DOHH2 (cell line): ENCODE data around the gene GPN1.
"Not testable (repeated sequence)": the region's sequence is repeated elsewhere in the genome, so short reads cannot be mapped to it uniquely, and the experiment has no call there.

ENCODE experiments used
- H3F3A ChIP-seq: fragments of 200-600 bp; sonication (generic), shearing (Covaris generic); 2 replicates; pipeline ENCODE4 v1.6.0; 2016; ENCODE audit warnings: antibody characterized with exemption, mild to moderate bottlenecking; ENCODE audit not compliant: control insufficient read depth, insufficient read depth
- H3K27ac ChIP-seq: fragments of 200-600 bp; sonication (generic); 2 replicates; pipeline ENCODE4 v1.5.1; 2014; ENCODE audit warnings: low read depth, mild to moderate bottlenecking, low read length, moderate library complexity
- H3K27me3 ChIP-seq: fragments of 200-600 bp; sonication (generic); 2 replicates; pipeline ENCODE4 v1.6.1; 2014; ENCODE audit warnings: mild to moderate bottlenecking, low read length, mixed read lengths; ENCODE audit not compliant: control insufficient read depth
- H3K36me3 ChIP-seq: fragments of 200-600 bp; sonication (generic); 2 replicates; pipeline ENCODE4 v1.6.1; 2014; ENCODE audit warnings: mild to moderate bottlenecking, low read length, moderate library complexity, mixed read lengths; ENCODE audit not compliant: control insufficient read depth
- H3K4me1 ChIP-seq: fragments of 200-600 bp; sonication (generic); 2 replicates; pipeline ENCODE4 v1.6.1; 2014; ENCODE audit warnings: mild to moderate bottlenecking, low read length, mixed read lengths; ENCODE audit not compliant: control insufficient read depth
- H3K4me2 ChIP-seq: fragments of 200-600 bp; sonication (generic); 2 replicates; pipeline ENCODE4 v1.6.0; 2014; ENCODE audit warnings: mild to moderate bottlenecking, low read length, moderate library complexity
- H3K4me3 ChIP-seq: fragments of 200-600 bp; sonication (generic); 2 replicates; pipeline ENCODE4 v1.5.1; 2014; ENCODE audit warnings: mild to moderate bottlenecking, low read length, mixed read lengths
- H3K79me2 ChIP-seq: fragments of 200-600 bp; sonication (generic); 2 replicates; pipeline ENCODE4 v1.6.1; 2014; ENCODE audit warnings: mild to moderate bottlenecking, low read length, mixed read lengths; ENCODE audit not compliant: control insufficient read depth
- H3K9me2 ChIP-seq: fragments of 200-600 bp; sonication (generic); replicated peaks from 2 replicates; pipeline ENCODE4 v1.6.1; 2014; ENCODE audit warnings: mild to moderate bottlenecking, low read length, mixed read lengths; ENCODE audit not compliant: control insufficient read depth
- H3K9me3 ChIP-seq: fragments of 200-600 bp; sonication (generic); 2 replicates; pipeline ENCODE4 v1.6.1; 2014; ENCODE audit warnings: antibody characterized with exemption, low read length, mixed read lengths; ENCODE audit not compliant: control insufficient read depth, insufficient read depth
- H4K20me1 ChIP-seq: fragments of 200-600 bp; sonication (generic); 2 replicates; pipeline ENCODE4 v1.6.0; 2014; ENCODE audit warnings: low read depth, mild to moderate bottlenecking, antibody characterized with exemption, low read length, moderate library complexity; ENCODE audit not compliant: control insufficient read depth, insufficient read depth
- EZH2phosphoT487 ChIP-seq: fragments of 200-600 bp; sonication (generic); IDR thresholded peaks from 2 replicates; pipeline ENCODE4 v1.6.1; 2017; ENCODE audit warnings: borderline replicate concordance, mild to moderate bottlenecking, antibody characterized with exemption, low read length, moderate library complexity, mixed read lengths
- TF ChIP-seq, protein P1 (sequence below): fragments of 200-600 bp; sonication (generic); IDR thresholded peaks from one replicate; pipeline ENCODE4 v1.5.1; 2014; ENCODE audit warnings: antibody characterized with exemption, mild to moderate bottlenecking, low read depth, low read length; ENCODE audit not compliant: poor library complexity, severe bottlenecking

The GPN1 gene

DNA sequence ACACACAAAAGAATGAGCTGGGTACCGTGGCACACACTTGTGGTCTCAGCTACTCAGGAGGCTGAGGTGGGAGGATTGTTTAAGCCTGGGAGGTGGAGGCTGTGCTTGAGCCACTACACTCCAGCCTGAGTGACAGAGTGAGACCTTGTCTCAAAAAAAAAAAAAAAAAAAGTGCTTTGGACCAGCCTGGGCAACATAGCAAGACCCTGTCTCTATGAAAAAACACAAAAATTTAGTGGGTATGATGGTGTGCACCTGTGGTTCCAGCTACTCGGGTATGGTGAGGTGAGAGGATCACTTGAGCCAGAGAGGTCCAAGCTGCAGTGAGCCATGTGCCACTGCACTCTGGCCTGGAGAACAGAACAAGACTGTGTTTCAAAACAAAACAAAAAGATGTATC, 35.6 kb upstream of the GPN1 start:
- no peaks in the 10 kb centered on the region for H3K9me2 ChIP-seq
- no peak overlapping the region for H3K4me2 ChIP-seq
- H3K4me3 ChIP-seq, result no peak overlapping the region
- 0 out of 2 replicates have a peak, but pooled peaks cover 3% of the 10 kb centered on the region for H3K4me1 ChIP-seq
- no peak for TF ChIP-seq EZH2phosphoT487
- TF ChIP-seq, protein P1, sequence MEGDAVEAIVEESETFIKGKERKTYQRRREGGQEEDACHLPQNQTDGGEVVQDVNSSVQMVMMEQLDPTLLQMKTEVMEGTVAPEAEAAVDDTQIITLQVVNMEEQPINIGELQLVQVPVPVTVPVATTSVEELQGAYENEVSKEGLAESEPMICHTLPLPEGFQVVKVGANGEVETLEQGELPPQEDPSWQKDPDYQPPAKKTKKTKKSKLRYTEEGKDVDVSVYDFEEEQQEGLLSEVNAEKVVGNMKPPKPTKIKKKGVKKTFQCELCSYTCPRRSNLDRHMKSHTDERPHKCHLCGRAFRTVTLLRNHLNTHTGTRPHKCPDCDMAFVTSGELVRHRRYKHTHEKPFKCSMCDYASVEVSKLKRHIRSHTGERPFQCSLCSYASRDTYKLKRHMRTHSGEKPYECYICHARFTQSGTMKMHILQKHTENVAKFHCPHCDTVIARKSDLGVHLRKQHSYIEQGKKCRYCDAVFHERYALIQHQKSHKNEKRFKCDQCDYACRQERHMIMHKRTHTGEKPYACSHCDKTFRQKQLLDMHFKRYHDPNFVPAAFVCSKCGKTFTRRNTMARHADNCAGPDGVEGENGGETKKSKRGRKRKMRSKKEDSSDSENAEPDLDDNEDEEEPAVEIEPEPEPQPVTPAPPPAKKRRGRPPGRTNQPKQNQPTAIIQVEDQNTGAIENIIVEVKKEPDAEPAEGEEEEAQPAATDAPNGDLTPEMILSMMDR, result no peak
- peaks cover 100% of the 10 kb centered on the region for H3K79me2 ChIP-seq
- no peaks in the 10 kb centered on the region for H3F3A ChIP-seq
- 0 out of 2 replicates have a peak, but pooled peaks cover 3% of the 10 kb centered on the region for H4K20me1 ChIP-seq
- peaks cover 38% of the 10 kb centered on the region for H3K36me3 ChIP-seq
- H3K27me3 ChIP-seq, result no peaks in the 10 kb centered on the region
- no peak overlapping the region for H3K27ac ChIP-seq
- H3K9me3 ChIP-seq, result peaks cover 7% of the 10 kb centered on the region; the same call in 1 of the 2 replicates

DNA sequence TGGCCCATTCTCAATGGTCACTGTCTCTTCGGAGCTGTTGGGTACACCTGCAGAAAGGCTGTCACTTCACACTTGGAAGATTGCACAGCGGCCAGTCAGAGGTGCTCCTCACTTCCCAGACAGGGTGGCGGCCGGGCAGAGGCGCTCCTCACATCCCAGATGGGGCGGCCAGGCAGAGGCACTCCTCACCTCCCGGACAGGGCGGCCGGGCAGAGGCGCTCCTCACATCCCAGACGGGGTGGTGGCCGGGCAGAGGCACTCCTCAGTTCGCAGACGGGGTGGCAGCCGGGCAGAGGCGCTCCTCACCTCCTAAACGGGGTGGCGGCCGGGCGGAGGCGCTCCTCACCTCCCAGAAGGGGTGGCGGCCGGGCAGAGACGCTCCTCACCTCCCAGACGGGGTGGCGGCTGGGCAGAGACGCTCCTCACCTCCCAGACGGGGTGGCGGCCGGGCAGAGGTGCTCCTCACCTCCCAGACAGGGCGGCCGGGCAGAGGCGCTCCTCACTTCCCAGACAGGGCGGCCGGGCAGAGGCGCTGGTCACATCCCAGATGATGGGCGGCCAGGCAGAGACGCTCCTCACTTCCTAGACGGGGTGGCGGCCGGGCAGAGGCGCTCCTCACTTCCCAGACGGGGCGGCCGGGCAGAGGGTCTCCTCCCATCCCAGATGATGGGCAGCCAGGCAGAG, 34.7 kb upstream of the GPN1 start:
- H3K4me2 ChIP-seq, H3K4me1 ChIP-seq, H3K27me3 ChIP-seq, H3K9me3 ChIP-seq, H3K27ac ChIP-seq, H3K9me2 ChIP-seq, H3K4me3 ChIP-seq, H3F3A ChIP-seq, H4K20me1 ChIP-seq: not testable (repeated sequence)
- H3K36me3 ChIP-seq, result peaks cover 42% of the 10 kb centered on the region
- peaks cover 100% of the 10 kb centered on the region for H3K79me2 ChIP-seq

DNA sequence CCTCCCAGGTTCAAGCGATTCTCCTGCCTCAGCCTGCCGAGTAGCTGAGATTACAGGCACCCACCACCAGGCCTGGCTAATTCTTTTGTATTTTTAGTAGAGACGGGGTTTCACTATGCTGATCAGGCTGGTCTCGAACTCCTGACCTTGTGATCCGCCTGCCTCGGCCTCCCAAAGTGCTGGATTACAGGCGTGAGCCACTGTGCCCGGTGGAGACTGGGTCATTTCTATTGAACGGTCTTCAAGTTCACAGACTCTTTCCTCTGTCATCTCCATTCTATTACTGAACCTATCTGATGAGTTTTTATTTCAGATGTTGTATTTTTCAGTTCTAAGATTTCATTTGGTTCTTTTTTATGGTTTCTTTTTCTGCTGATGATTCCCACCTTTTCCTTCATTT, 33.4 kb upstream of the GPN1 start:
- H3K9me2 ChIP-seq, H3K4me1 ChIP-seq, H3K4me3 ChIP-seq, H3K4me2 ChIP-seq, H3K27ac ChIP-seq, H3K9me3 ChIP-seq, H3K27me3 ChIP-seq, H4K20me1 ChIP-seq, H3F3A ChIP-seq: not testable (repeated sequence)
- Histone ChIP-seq H3K79me2 (peaks cover 99% of the 10 kb centered on the region), H3K36me3 (peaks cover 53% of the 10 kb centered on the region)

DNA sequence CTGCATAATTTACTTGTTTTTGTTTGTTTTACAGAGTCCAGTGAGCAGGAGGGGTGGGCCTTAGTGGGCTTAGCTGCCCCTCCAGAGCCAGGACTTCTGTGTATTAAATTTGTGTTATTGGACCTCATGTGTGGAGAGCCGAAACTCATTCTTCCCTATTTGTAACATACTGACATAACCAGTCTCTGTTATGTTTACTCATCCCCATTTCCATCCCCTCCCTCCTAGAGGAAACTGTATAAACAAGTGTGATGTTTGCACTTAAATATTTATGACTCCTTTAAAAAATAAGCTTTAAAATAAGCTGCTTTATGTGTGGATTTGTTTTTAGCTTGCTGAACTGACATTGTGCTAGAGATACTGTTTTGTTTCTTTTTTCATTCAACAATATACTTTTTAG, 32.2 kb upstream of the GPN1 start:
- Histone ChIP-seq H3K27ac (no peak overlapping the region), H4K20me1 (peaks cover 3% of the 10 kb centered on the region; the same call in 1 of the 2 replicates), H3K9me2 (no peaks in the 10 kb centered on the region), H3K27me3 (no peaks in the 10 kb centered on the region), H3F3A (no peaks in the 10 kb centered on the region), H3K4me2 (no peak overlapping the region), H3K9me3 (peaks cover 7% of the 10 kb centered on the region; the same call in 1 of the 2 replicates), H3K36me3 (peaks cover 60% of the 10 kb centered on the region), H3K79me2 (peaks cover 93% of the 10 kb centered on the region), H3K4me3 (no peak overlapping the region), H3K4me1 (0 out of 2 replicates have a peak, but pooled peaks cover 3% of the 10 kb centered on the region)
- TF ChIP-seq, protein P1, result no peak
- TF ChIP-seq EZH2phosphoT487, result no peak
